Measurements from ENCODE around the gene CDK5RAP2.

DNA sequence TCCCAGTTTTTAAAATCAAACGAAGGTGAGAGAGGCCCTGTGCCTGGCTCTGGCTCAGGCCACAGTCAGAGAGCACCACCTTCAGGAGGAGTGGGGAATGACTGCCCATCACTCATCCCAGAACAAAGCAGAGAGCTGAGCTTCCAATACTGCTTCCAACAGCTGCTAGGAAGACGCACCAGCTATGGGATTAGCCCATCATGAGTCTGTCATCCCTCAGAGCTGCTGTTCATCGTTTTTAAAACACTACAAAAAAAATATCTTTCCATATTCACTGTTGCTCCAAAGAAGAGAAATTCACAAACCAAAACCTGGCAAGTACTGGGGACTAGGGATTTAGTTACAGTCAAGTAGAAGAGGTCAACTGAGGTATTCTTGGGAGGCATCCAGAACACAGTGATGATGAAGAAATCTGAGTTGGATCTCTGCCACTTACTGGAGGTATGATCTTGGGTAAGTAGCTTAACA lies 102.4 kb downstream of the CDK5RAP2 start:
- TF ChIP-seq GATA2 (IDR thresholded peaks at IDR 0.05; ENCODE audit: low read depth, low read length), result no peak
- no peak for TF ChIP-seq GATA3 (IDR thresholded peaks at IDR 0.05; ENCODE audit: low read depth, low read length)

Measured in SH-SY5Y (cell line).